Muscle of arm (tissue), 12 donors: ENCODE data around the gene PLCL1. TPM values are rescaled to one million over a fixed set of nuclear protein-coding genes. Genes with fewer than 3 reads are reported as not detected.

Experiments used
- DNase-seq: peaks from one replicate; pipeline ENCODE4 v3.0.0-alpha.2; 2013
- polyA plus RNA-seq, 12 donors: library from polyadenylated mRNA; unstranded; fragments of 120-200 nt; gene quantifications; one replicate each; pipeline ENCODE4 v1.2.1, GENCODE V29; 2013; ENCODE audit not compliant: insufficient read length in 12 of 12

The PLCL1 gene
- polyA plus RNA-seq, 12 donors: 7.8 to 24.6 (median 17.0) TPM; not detected in 1

- peak; percentile 27 for DNase-seq
Measured at GRCh38 chr2:197879812-197880408, 75.5 kb downstream of the PLCL1 start.

GRCh38 chr2:197883354-197884032 lies 79.1 kb downstream of the PLCL1 start:
- no peak for DNase-seq

- DNase-seq: no peak
Measured at GRCh38 chr2:197884252-197884651, 79.9 kb downstream of the PLCL1 start.

- no peak for DNase-seq
Measured at GRCh38 chr2:197885126-197885525, 80.7 kb downstream of the PLCL1 start.

GRCh38 chr2:197885587-197885986 lies 81.2 kb downstream of the PLCL1 start:
- no peak for DNase-seq

DNA sequence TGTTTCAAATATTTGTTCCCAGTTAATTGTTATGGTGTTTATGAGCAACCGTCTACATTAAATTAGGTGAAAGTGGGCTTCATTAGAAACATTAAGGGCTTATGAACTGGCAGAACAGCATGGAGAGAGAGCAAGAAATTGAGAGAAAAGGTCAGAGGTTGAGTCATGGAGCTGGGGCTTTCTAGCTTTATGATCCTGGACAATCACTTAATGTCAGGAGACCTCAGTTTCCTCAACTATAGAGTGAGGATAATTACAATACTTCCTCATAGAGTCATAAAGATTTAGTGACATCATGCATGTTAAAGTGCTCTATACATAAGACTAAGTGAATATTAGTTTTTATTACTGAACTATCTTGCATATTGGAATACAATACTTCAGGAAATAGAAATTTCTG lies 83.9 kb downstream of the PLCL1 start:
- DNase-seq: no peak

DNA sequence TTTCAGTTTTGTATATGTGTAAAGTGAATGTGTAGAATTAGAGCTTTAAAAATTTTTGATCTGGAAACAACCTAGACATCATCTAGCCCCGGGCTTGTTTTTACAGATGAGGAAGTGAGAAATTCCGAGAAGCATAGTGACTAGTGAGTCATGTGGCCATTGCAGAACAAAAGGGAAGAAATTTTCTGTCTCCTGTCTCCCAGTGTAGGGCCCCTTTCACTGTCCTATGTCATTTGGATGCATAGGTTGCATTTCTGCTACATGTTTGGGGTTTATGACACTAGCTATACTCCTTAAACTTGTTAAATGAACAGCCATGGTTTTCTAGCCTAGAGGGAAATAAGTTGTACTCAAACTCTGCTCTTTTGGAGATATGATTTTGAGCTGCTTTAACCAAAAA lies 84.6 kb downstream of the PLCL1 start:
- no peak for DNase-seq

- no peak for DNase-seq
Measured at GRCh38 chr2:197890168-197890567, 85.8 kb downstream of the PLCL1 start.

GRCh38 chr2:197891897-197892442 lies 87.6 kb downstream of the PLCL1 start:
- DNase-seq: no peak

GRCh38 chr2:197893403-197894177 lies 89.2 kb downstream of the PLCL1 start:
- DNase-seq: no peak

DNA sequence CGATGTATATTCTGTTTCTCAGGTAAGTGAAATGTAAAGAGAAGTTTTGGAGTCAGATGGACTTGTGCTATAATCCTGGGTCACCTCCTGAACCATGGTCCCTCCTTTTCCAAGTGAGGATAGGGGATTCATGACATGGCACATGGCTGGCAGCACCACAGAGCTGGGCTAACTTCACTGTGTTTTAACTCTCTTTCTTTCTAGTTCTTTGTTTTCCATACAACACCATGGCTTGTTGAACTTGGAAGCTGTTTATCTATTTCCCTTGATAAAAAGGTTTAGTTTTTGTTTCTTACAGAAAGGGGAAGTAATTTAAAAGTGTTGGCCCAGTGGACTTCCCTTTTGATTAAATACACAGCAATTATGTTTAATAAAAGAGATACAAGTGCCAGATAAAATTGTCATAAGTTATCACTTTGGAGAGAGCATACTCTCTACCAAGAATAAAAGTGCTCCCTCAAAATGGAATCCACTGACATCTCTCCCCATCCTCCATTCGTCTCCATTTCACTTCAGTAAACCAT lies 90.4 kb downstream of the PLCL1 start:
- no peak for DNase-seq

DNA sequence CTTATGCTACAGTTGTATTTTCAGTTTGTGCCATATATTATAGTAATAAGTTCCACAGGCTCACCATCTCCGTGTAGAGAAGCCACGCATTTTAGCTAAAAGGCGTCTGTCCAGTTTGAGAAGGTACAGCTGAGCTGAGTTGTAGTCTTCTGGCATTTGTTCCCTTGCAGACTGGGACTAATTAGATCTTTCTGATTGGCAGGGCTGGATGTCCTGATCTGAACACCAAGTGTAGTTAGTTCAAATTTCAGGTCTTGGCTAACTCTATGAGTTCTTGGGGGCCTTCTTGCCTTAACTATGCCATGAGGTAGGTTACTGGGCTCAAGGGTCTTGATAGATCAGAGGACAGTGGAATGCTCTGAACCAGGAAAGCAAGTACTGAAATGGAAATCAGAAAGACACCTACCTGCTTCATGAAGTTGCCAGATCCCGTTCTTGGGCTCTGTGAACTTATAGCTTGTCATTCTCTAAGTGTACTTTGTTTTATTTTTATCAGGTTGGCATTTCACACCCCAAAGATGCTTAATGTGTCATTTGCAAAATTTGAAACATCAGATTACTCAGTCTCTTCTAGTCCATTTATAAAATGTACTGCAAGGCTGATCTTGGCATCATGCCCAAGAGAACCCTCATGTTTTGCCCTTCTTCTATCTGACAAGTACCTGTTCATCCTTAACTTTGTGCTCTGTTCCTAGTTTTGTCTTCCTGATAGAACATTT lies 93.7 kb downstream of the PLCL1 start:
- DNase-seq: no peak

- no peak for DNase-seq
Measured at GRCh38 chr2:197904446-197904845, 100.1 kb downstream of the PLCL1 start.

DNA sequence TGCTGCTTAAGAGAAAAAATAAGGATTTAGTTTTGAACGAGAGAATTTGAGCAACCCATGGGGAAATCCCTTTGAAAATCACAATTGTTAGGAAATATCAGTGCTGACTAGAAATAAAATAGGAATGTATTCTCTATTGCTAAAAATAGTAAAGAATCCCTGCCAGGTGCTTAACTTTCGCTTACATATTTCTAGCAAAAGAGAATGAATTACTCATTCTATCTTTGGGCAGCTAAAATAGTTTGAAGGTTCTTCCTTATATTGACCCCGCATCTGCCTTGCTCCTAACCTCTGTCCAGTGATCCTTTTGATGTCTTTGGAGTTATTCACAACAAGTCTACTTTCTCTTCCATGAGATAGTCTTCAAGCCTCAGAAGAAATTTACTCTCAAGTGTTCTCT lies 103.8 kb downstream of the PLCL1 start:
- peak; percentile 50 for DNase-seq

GRCh38 chr2:197908990-197909776 lies 104.8 kb downstream of the PLCL1 start:
- peak; percentile 77 for DNase-seq

DNA sequence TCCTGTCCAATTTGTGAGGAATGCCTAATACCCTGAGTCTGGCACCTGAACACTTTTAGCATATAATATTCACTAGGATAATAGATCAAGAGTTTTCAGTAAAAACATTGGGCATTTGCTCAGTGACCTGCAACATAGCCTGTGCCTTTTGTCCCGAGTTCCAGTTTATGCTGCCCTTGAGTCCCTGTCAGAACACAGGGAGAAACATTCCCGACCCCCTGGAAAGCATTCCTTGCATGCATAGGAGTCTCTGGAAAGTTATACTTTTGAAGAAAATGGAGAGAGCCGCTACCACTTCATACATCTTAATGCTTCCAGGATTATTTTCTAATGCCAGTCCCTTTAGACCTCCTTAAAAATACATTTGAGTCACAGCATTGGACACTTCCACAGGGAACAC lies 107.3 kb downstream of the PLCL1 start:
- DNase-seq: no peak

DNA sequence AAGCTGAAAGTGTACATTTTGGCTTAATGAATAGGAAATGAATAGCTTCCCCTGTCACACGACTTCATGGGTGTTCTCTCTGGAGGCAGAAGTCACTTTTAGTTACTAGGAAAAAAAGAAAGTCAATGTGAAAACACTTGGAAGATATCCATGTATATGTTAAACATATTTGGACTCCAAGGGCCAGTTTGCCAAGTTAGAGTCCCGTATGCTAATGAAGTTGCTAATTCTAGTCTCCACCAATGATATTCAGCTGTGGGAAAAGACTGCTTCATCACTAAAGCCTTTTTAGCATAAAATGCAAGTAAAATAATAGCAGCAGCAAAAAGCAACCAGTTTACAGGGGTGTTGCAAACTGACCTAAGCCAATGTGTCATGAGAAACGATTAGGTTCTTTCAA lies 108.7 kb downstream of the PLCL1 start:
- DNase-seq: no peak

- DNase-seq: no peak
Measured at GRCh38 chr2:197914778-197915177, 110.4 kb downstream of the PLCL1 start.

GRCh38 chr2:197915548-197916265 lies 111.3 kb downstream of the PLCL1 start:
- DNase-seq: no peak

GRCh38 chr2:197919487-197919886 lies 115.1 kb downstream of the PLCL1 start:
- DNase-seq: no peak
